H1 (cell line): ENCODE results near the gene FOXK1. TPM values are rescaled to one million over a fixed set of nuclear protein-coding genes. Genes with fewer than 3 reads are reported as not detected.

Experiments
- BACH1 ChIP-seq: IDR thresholded peaks from 2 replicates; pipeline ENCODE4 v1.6.1; 2012; ENCODE audit warnings: low read length, improper control_type of control experiment
- HDAC6 ChIP-seq: IDR thresholded peaks from one replicate; pipeline ENCODE4 v1.7.1; 2012; ENCODE audit warnings: low read depth, mild to moderate bottlenecking, inconsistent platforms, low read length, moderate library complexity
- JUN ChIP-seq: IDR thresholded peaks from 2 replicates; pipeline ENCODE4 v1.6.1; 2011; ENCODE audit warnings: low read depth, mild to moderate bottlenecking, improper control_type of control experiment, low read length
- KDM5A ChIP-seq: fragments of 200-600 bp; IDR thresholded peaks from 2 replicates; pipeline ENCODE4 v1.7.1; 2012; ENCODE audit warnings: mild to moderate bottlenecking, low read length, inconsistent platforms, mixed read lengths
- POLR2A ChIP-seq, 2 experiments: IDR thresholded peaks; 1 replicate in 1 of 2; 2 replicates in 1 of 2; pipeline ENCODE4 v1.6.1; 2011; ENCODE audit warnings: low read depth in 2 of 2, low read length in 2 of 2, mild to moderate bottlenecking in 2 of 2; ENCODE audit errors: control extremely low read depth in 1 of 2
- RXRA ChIP-seq: IDR thresholded peaks from 2 replicates; pipeline ENCODE4 v1.6.1; 2011; ENCODE audit warnings: low read depth, mild to moderate bottlenecking, low read length, moderate library complexity; ENCODE audit not compliant: insufficient read depth
- SIRT6 ChIP-seq: IDR thresholded peaks from one replicate; pipeline ENCODE4 v1.7.1; 2012; ENCODE audit warnings: low read length, inconsistent platforms
- YY1 ChIP-seq: IDR thresholded peaks from 2 replicates; pipeline ENCODE4 v1.6.1; 2011; ENCODE audit warnings: low read depth, mild to moderate bottlenecking, low read length
- polyA plus RNA-seq, 7 experiments: library from polyadenylated mRNA; depleted of rRNA in 3 of 7; stranded (reverse) in 5 of 7; unstranded in 2 of 7; fragments of >200 nt in 5 of 7; fragments of 200-250 nt in 2 of 7; gene quantifications; 1 replicate in 5 of 7; 2 replicates in 1 of 7; 4 replicates in 1 of 7; pipeline versions ENCODE4 v1.2.1 to v1.2.3, GENCODE V29; 2011 to 2013; ENCODE audit warnings: missing spikeins in 2 of 7, mixed read lengths in 2 of 7
- total RNA-seq: library from RNA; stranded (reverse); fragmentation: NEBNext Ultra II Directional; extraction: Animal tissue kit (Norgen Biotek cat#: 25700); gene quantifications from 2 replicates; pipeline ENCODE4 v1.2.1, GENCODE V29; 2021

FOXK1 gene
- total and polyA plus RNA-seq, 2 of the 8 experiments (the other 6 are each of a cell fraction or from before 2014, with no cell fraction given), result 2.0 to 8.5 TPM

GRCh38 chr7:4683884-4684565, 1.9 kb downstream of the FOXK1 start (continued):
- TF ChIP-seq KDM5A (no peak), HDAC6 (no peak), BACH1 (no peak), YY1 (no peak), JUN (no peak), POLR2A (IDR thresholded peaks at IDR 0.05; ENCODE audit: control extremely low read depth in 1 of 2, low read depth in 2 of 2, low read length in 2 of 2) (no peak), RXRA (no peak), SIRT6 (no peak)
